Osteoblast (primary cell): ENCODE data around the gene SMARCC1. TPM values are rescaled to one million over a fixed set of nuclear protein-coding genes. Genes with fewer than 3 reads are reported as not detected.

Experiments used
- DNase-seq: peaks from one replicate; pipeline ENCODE4 v3.0.0; 2011; ENCODE audit warnings: low spot score, mixed read lengths; ENCODE audit not compliant: insufficient read length; ENCODE audit errors: missing footprints
- H2AFZ ChIP-seq: 2 replicates; pipeline ENCODE4 v1.6.0; 2011; ENCODE audit warnings: mild to moderate bottlenecking, low read length
- H3K27ac ChIP-seq: 2 replicates; pipeline ENCODE4 v1.5.1; 2011; ENCODE audit warnings: mild to moderate bottlenecking, low read depth, low read length, moderate library complexity
- H3K27me3 ChIP-seq: 2 replicates; pipeline ENCODE4 v1.6.0; 2012; ENCODE audit warnings: mild to moderate bottlenecking, control low read depth, inconsistent platforms, low read length, moderate library complexity; ENCODE audit not compliant: insufficient read depth
- H3K36me3 ChIP-seq: 2 replicates; pipeline ENCODE4 v1.5.1; 2011; ENCODE audit warnings: mild to moderate bottlenecking, low read length, control low read depth, moderate library complexity; ENCODE audit not compliant: insufficient read depth
- H3K4me1 ChIP-seq: 2 replicates; pipeline ENCODE4 v1.5.1; 2011; ENCODE audit warnings: mild to moderate bottlenecking, low read length, control low read depth, moderate library complexity; ENCODE audit not compliant: insufficient read depth
- H3K4me2 ChIP-seq: 2 replicates; pipeline ENCODE4 v1.6.0; 2011; ENCODE audit warnings: mild to moderate bottlenecking, low read length; ENCODE audit not compliant: insufficient read depth
- H3K4me3 ChIP-seq: fragments of 200-600 bp; sonication (generic); 3 replicates; pipeline ENCODE4 v1.5.1; 2012; ENCODE audit warnings: mild to moderate bottlenecking, low read length, inconsistent platforms; ENCODE audit not compliant: insufficient read depth
- H3K79me2 ChIP-seq: 2 replicates; pipeline ENCODE4 v1.6.0; 2012; ENCODE audit warnings: mild to moderate bottlenecking, low read length, control low read depth, inconsistent platforms; ENCODE audit not compliant: insufficient read depth
- H3K9me3 ChIP-seq: 2 replicates; pipeline ENCODE4 v1.5.1; 2011; ENCODE audit warnings: low read depth, low read length, control low read depth
- H4K20me1 ChIP-seq: 2 replicates; pipeline ENCODE4 v1.6.0; 2012; ENCODE audit warnings: mild to moderate bottlenecking, low read length, control low read depth; ENCODE audit not compliant: insufficient read depth
- CTCF ChIP-seq: IDR thresholded peaks from 2 replicates; pipeline ENCODE4 v1.5.1; 2011; ENCODE audit warnings: mild to moderate bottlenecking, low read depth, low read length, moderate library complexity; ENCODE audit errors: extremely low read depth
- total RNA-seq: library from RNA; depleted of rRNA; stranded (reverse); fragments of >200 nt; gene quantifications from 2 replicates; pipeline ENCODE4 v1.2.3, GENCODE V29; 2012

The SMARCC1 gene
- total RNA-seq, 1 donor: 46.7 TPM

- no peaks in the 10 kb centered on the region for H3K9me3 ChIP-seq
- no peak for TF ChIP-seq CTCF
- peak overlapping the region; percentile 58 for H3K4me3 ChIP-seq
- H3K4me2 ChIP-seq: peak overlapping the region; percentile 74
- H3K79me2 ChIP-seq: no peaks in the 10 kb centered on the region
- no peak overlapping the region for H3K27ac ChIP-seq
- no peak for DNase-seq
- peaks cover 53% of the 10 kb centered on the region for H3K27me3 ChIP-seq
- no peaks in the 10 kb centered on the region for H3K4me1 ChIP-seq
- H3K36me3 ChIP-seq: no peaks in the 10 kb centered on the region
- peaks cover 4% of the 10 kb centered on the region for H4K20me1 ChIP-seq
- H2AFZ ChIP-seq: no peak overlapping the region
Observed at GRCh38 chr3:47578119-47578632, 203.5 kb downstream of the SMARCC1 start.

GRCh38 chr3:47577583-47578118, 204.0 kb downstream of the SMARCC1 start:
- Histone ChIP-seq H3K36me3 (no peaks in the 10 kb centered on the region), H3K79me2 (no peaks in the 10 kb centered on the region), H3K27ac (no peak overlapping the region), H3K9me3 (no peaks in the 10 kb centered on the region), H4K20me1 (peaks cover 4% of the 10 kb centered on the region), H3K4me2 (peak overlapping the region; percentile 74), H3K27me3 (peaks cover 53% of the 10 kb centered on the region), H3K4me1 (no peaks in the 10 kb centered on the region), H3K4me3 (peak overlapping the region; percentile 51), H2AFZ (peak overlapping the region; percentile 35)
- peak; percentile 95 for DNase-seq
- no peak for TF ChIP-seq CTCF

- DNase-seq: peak; percentile 80
- H3K27ac ChIP-seq: no peak overlapping the region
- H3K9me3 ChIP-seq: no peaks in the 10 kb centered on the region
- no peaks in the 10 kb centered on the region for H4K20me1 ChIP-seq
- TF ChIP-seq CTCF: no peak
- H3K36me3 ChIP-seq: no peaks in the 10 kb centered on the region
- H3K4me1 ChIP-seq: no peaks in the 10 kb centered on the region
- H3K79me2 ChIP-seq: no peaks in the 10 kb centered on the region
- no peak overlapping the region for H3K4me2 ChIP-seq
- H3K4me3 ChIP-seq: no peak overlapping the region
- no peak overlapping the region for H2AFZ ChIP-seq
- peaks cover 40% of the 10 kb centered on the region for H3K27me3 ChIP-seq
Observed at GRCh38 chr3:47573190-47574172, 208.2 kb downstream of the SMARCC1 start.
